H7 (cell line): ENCODE data around the gene KRTAP19-3. TPM values are rescaled to one million over a fixed set of nuclear protein-coding genes. Genes with fewer than 3 reads are reported as not detected.

Experiments used
- DNase-seq: peaks from one replicate; pipeline ENCODE4 v3.0.0; 2012
- H3K27me3 ChIP-seq: 2 replicates; pipeline ENCODE4 v1.6.0; 2011; ENCODE audit warnings: mild to moderate bottlenecking, low read length; ENCODE audit not compliant: control insufficient read depth, insufficient read depth
- H3K36me3 ChIP-seq: replicated peaks from 2 replicates; pipeline ENCODE4 v1.5.1; 2011; ENCODE audit warnings: low read length; ENCODE audit not compliant: control insufficient read depth, insufficient read depth
- H3K4me3 ChIP-seq: 2 replicates; pipeline ENCODE4 v1.5.1; 2011; ENCODE audit warnings: low read depth, mild to moderate bottlenecking, control low read depth, low read length, moderate library complexity; ENCODE audit not compliant: insufficient read depth
- total RNA-seq: library from RNA; depleted of rRNA; stranded (reverse); fragments of >200 nt; shearing (Covaris generic); gene quantifications from 2 replicates; pipeline ENCODE4 v1.2.3, GENCODE V29; 2014; rRNA removed

Gene KRTAP19-3
- total RNA-seq, 1 experiment from 2014 or later, result not detected

GRCh38 chr21:30447056-30447455 lies 44.8 kb downstream of the KRTAP19-3 start:
- Histone ChIP-seq H3K27me3 (no peaks in the 10 kb centered on the region), H3K4me3 (no peak overlapping the region), H3K36me3 (no peaks in the 10 kb centered on the region)
- DNase-seq, result no peak

- Histone ChIP-seq H3K36me3 (no peaks in the 10 kb centered on the region), H3K4me3 (no peak overlapping the region), H3K27me3 (no peaks in the 10 kb centered on the region)
- peak; percentile 17 for DNase-seq
Measured at GRCh38 chr21:30444204-30444603, 47.6 kb downstream of the KRTAP19-3 start.

DNA sequence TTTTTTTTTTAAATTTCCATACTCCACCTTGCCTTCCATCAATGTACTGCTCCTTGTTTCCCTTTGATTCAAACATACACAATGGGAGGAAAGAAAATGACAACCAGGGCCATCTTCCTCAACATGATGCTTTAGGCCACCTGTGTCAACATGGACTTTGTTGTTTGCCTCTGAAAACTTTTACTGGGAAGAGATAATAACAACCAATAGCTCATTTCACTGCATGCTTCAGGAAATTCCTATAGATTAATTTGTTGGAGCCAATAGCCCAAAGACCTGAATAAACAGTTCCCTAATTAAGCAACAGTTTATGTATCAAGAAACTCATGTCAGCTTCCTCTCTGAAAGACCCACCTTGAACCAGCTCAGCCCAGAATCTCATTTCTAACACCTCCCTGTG lies 48.6 kb downstream of the KRTAP19-3 start:
- no peaks in the 10 kb centered on the region for H3K36me3 ChIP-seq
- H3K4me3 ChIP-seq, result no peak overlapping the region
- H3K27me3 ChIP-seq, result no peaks in the 10 kb centered on the region
- DNase-seq, result no peak

Other genes starting within 250 kb of the KRTAP19-3 start
- not detected in 2 replicates for gene KRTAP24-1, start 209.1 kb downstream of the KRTAP19-3 start, total RNA-seq
- not detected in 2 replicates for gene KRTAP25-1, start 202.5 kb downstream of the KRTAP19-3 start, total RNA-seq
- not detected in 2 replicates for gene KRTAP26-1, start 171.7 kb downstream of the KRTAP19-3 start, total RNA-seq
- not detected in 2 replicates for gene KRTAP27-1, start 154.3 kb downstream of the KRTAP19-3 start, total RNA-seq
- gene KRTAP23-1, start 143.4 kb downstream of the KRTAP19-3 start, total RNA-seq, result not detected in 2 replicates
- gene KRTAP13-2, start 119.7 kb downstream of the KRTAP19-3 start, total RNA-seq, result not detected in 2 replicates
- not detected in 2 replicates for gene KRTAP13-1, start 96.0 kb downstream of the KRTAP19-3 start, total RNA-seq
- gene KRTAP13-3, start 66.1 kb downstream of the KRTAP19-3 start, total RNA-seq, result not detected in 2 replicates
- not detected in 2 replicates for gene KRTAP13-4, start 61.8 kb downstream of the KRTAP19-3 start, total RNA-seq
- gene KRTAP15-1, start 51.7 kb downstream of the KRTAP19-3 start, total RNA-seq, result not detected in 2 replicates
- gene KRTAP19-1, start 11.6 kb downstream of the KRTAP19-3 start, total RNA-seq, result not detected in 2 replicates
- not detected in 2 replicates for gene KRTAP19-2, start 4.6 kb downstream of the KRTAP19-3 start, total RNA-seq
- not detected in 2 replicates for gene KRTAP19-4, start 5.2 kb upstream of the KRTAP19-3 start, total RNA-seq
- gene KRTAP19-5, start 10.1 kb upstream of the KRTAP19-3 start, total RNA-seq, result not detected in 2 replicates
- not detected in 2 replicates for gene KRTAP19-6, start 49.9 kb upstream of the KRTAP19-3 start, total RNA-seq
- gene KRTAP19-7, start 69.3 kb upstream of the KRTAP19-3 start, total RNA-seq, result not detected in 2 replicates
- gene KRTAP22-2, start 98.4 kb upstream of the KRTAP19-3 start, total RNA-seq, result not detected in 2 replicates
- gene KRTAP6-3, start 100.4 kb upstream of the KRTAP19-3 start, total RNA-seq, result not detected in 2 replicates
- not detected in 2 replicates for gene KRTAP6-2, start 106.9 kb upstream of the KRTAP19-3 start, total RNA-seq
- gene KRTAP22-1, start 109.1 kb upstream of the KRTAP19-3 start, total RNA-seq, result not detected in 2 replicates
- gene KRTAP6-1, start 121.9 kb upstream of the KRTAP19-3 start, total RNA-seq, result not detected in 2 replicates
- not detected in 2 replicates for gene KRTAP20-1, start 124.4 kb upstream of the KRTAP19-3 start, total RNA-seq
- gene KRTAP20-4, start 128.6 kb upstream of the KRTAP19-3 start, total RNA-seq, result not detected in 2 replicates
- gene KRTAP20-2, start 143.2 kb upstream of the KRTAP19-3 start, total RNA-seq, result not detected in 2 replicates
- not detected in 2 replicates for gene KRTAP20-3, start 150.9 kb upstream of the KRTAP19-3 start, total RNA-seq
- not detected in 2 replicates for gene KRTAP21-3, start 226.8 kb upstream of the KRTAP19-3 start, total RNA-seq